GM23338 (cell line): ENCODE results near the gene MCAT.

ENCODE experiments used
- CREB1 ChIP-seq: fragments of 250-450 bp; sonication (Bioruptor Pico); IDR thresholded peaks from 2 replicates; pipeline ENCODE4 v1.5.0; 2020; ENCODE audit warnings: low read depth, mild to moderate bottlenecking, moderate library complexity
- EZH2 ChIP-seq: fragments of 200-600 bp; sonication (generic); IDR thresholded peaks from one replicate; pipeline ENCODE4 v1.8.0; 2017; ENCODE audit warnings: antibody characterized with exemption, mild to moderate bottlenecking, low read depth; ENCODE audit not compliant: unreplicated experiment
- EZH2phosphoT487 ChIP-seq: fragments of 200-600 bp; sonication (generic); IDR thresholded peaks from one replicate; pipeline ENCODE4 v1.8.1; 2018; ENCODE audit warnings: antibody characterized with exemption; ENCODE audit not compliant: unreplicated experiment
- JUNB ChIP-seq: IDR thresholded peaks from one replicate; pipeline ENCODE4 v1.6.1; 2016; ENCODE audit warnings: antibody characterized with exemption; ENCODE audit not compliant: unreplicated experiment
- POLR2AphosphoS5 ChIP-seq: IDR thresholded peaks from 2 replicates; pipeline ENCODE4 v1.6.1; 2016; ENCODE audit warnings: antibody characterized with exemption, low read depth
- TF ChIP-seq, protein P1 (sequence below), 2 experiments: fragments of 200-600 bp in 1 of 2; sonication (generic) in 1 of 2; conservative IDR thresholded peaks; 2 replicates each; pipeline versions ENCODE4 v1.5.1 to v1.6.1; 2016 to 2017; ENCODE audit warnings: antibody characterized with exemption in 2 of 2, low read depth in 2 of 2, mild to moderate bottlenecking in 2 of 2, moderate library complexity in 1 of 2
- TF ChIP-seq, protein P2 (sequence below): IDR thresholded peaks from one replicate; pipeline ENCODE4 v1.6.1; 2018; ENCODE audit warnings: antibody characterized with exemption; ENCODE audit not compliant: unreplicated experiment

DNA sequence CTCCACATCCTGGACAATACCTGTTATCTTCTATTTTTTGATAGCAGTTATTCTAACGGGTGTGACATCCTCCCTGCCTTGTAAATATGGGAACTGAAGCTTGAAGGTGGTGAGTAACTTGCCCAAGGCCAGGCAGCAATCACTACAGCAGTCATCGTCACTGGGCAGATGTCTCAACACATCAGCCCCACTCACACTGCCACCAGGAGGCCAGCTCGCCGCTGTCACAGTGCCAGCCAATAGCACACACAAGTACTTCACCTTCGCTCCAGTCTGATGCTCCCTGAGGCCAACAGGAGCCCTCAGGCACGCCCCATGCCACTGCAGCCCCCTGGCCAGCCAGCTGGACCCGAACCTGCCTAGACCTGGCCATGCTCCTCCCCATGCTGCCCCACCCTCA is 49.1 kb downstream of the MCAT start:
- TF ChIP-seq, protein P1, sequence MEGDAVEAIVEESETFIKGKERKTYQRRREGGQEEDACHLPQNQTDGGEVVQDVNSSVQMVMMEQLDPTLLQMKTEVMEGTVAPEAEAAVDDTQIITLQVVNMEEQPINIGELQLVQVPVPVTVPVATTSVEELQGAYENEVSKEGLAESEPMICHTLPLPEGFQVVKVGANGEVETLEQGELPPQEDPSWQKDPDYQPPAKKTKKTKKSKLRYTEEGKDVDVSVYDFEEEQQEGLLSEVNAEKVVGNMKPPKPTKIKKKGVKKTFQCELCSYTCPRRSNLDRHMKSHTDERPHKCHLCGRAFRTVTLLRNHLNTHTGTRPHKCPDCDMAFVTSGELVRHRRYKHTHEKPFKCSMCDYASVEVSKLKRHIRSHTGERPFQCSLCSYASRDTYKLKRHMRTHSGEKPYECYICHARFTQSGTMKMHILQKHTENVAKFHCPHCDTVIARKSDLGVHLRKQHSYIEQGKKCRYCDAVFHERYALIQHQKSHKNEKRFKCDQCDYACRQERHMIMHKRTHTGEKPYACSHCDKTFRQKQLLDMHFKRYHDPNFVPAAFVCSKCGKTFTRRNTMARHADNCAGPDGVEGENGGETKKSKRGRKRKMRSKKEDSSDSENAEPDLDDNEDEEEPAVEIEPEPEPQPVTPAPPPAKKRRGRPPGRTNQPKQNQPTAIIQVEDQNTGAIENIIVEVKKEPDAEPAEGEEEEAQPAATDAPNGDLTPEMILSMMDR (conservative IDR thresholded peaks at IDR 0.05; ENCODE audit: low read depth in 2 of 2), result peak in 1 of 2 experiments; percentile 19; a peak in 1 of 4 replicates
- TF ChIP-seq EZH2 (no peak), EZH2phosphoT487 (no peak), POLR2AphosphoS5 (no peak), CREB1 (CRISPR knock-in tag) (no peak), JUNB (no peak)
- TF ChIP-seq, protein P2, sequence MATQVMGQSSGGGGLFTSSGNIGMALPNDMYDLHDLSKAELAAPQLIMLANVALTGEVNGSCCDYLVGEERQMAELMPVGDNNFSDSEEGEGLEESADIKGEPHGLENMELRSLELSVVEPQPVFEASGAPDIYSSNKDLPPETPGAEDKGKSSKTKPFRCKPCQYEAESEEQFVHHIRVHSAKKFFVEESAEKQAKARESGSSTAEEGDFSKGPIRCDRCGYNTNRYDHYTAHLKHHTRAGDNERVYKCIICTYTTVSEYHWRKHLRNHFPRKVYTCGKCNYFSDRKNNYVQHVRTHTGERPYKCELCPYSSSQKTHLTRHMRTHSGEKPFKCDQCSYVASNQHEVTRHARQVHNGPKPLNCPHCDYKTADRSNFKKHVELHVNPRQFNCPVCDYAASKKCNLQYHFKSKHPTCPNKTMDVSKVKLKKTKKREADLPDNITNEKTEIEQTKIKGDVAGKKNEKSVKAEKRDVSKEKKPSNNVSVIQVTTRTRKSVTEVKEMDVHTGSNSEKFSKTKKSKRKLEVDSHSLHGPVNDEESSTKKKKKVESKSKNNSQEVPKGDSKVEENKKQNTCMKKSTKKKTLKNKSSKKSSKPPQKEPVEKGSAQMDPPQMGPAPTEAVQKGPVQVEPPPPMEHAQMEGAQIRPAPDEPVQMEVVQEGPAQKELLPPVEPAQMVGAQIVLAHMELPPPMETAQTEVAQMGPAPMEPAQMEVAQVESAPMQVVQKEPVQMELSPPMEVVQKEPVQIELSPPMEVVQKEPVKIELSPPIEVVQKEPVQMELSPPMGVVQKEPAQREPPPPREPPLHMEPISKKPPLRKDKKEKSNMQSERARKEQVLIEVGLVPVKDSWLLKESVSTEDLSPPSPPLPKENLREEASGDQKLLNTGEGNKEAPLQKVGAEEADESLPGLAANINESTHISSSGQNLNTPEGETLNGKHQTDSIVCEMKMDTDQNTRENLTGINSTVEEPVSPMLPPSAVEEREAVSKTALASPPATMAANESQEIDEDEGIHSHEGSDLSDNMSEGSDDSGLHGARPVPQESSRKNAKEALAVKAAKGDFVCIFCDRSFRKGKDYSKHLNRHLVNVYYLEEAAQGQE, result no peak
